Endothelial cell of umbilical vein (primary cell): Measurements from ENCODE around the gene ANXA6.
A peak's percentile ranks its signal among the peaks of the same experiment; 100 is the strongest.

ENCODE experiments used
- EZH2 ChIP-seq: IDR thresholded peaks from 2 replicates; pipeline ENCODE4 v1.6.1; 2012; ENCODE audit warnings: borderline replicate concordance, low read depth, mild to moderate bottlenecking, moderate library complexity, low read length, inconsistent platforms; ENCODE audit not compliant: severe bottlenecking
- FOS ChIP-seq: IDR thresholded peaks from 2 replicates; pipeline ENCODE4 v1.6.1; 2011; ENCODE audit warnings: mild to moderate bottlenecking, low read length, moderate library complexity, borderline replicate concordance; ENCODE audit not compliant: insufficient read depth
- POLR2A ChIP-seq: IDR thresholded peaks from 2 replicates; pipeline ENCODE4 v1.6.1; 2012; ENCODE audit warnings: low read depth, mild to moderate bottlenecking, control low read depth, low read length
- POLR2AphosphoS5 ChIP-seq: IDR thresholded peaks from 2 replicates; pipeline ENCODE4 v1.6.1; 2012; ENCODE audit warnings: low read depth, mild to moderate bottlenecking, control low read depth, low read length, moderate library complexity; ENCODE audit not compliant: insufficient read depth
- TF ChIP-seq, protein P1 (sequence below): IDR thresholded peaks from 2 replicates; pipeline ENCODE4 v1.6.1; 2011; ENCODE audit not compliant: insufficient read depth, insufficient read length
- TF ChIP-seq, protein P2 (sequence below), 2 donors: IDR thresholded peaks; 1 replicate in 1 of 2; 2 replicates in 1 of 2; pipeline ENCODE4 v1.5.1; 2011; ENCODE audit warnings: low read length in 2 of 2, mild to moderate bottlenecking in 2 of 2, moderate library complexity in 2 of 2, control low read depth in 1 of 2, inconsistent platforms in 1 of 2, low read depth in 1 of 2; ENCODE audit not compliant: insufficient read depth in 1 of 2; ENCODE audit errors: extremely low read depth in 1 of 2

GRCh38 chr5:151115272-151115905 is 42.2 kb downstream of the ANXA6 start:
- no peak for TF ChIP-seq POLR2A
- no peak for TF ChIP-seq FOS
- TF ChIP-seq EZH2 = no peak
- TF ChIP-seq, protein P1, sequence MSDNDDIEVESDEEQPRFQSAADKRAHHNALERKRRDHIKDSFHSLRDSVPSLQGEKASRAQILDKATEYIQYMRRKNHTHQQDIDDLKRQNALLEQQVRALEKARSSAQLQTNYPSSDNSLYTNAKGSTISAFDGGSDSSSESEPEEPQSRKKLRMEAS = no peak
- TF ChIP-seq, protein P2, sequence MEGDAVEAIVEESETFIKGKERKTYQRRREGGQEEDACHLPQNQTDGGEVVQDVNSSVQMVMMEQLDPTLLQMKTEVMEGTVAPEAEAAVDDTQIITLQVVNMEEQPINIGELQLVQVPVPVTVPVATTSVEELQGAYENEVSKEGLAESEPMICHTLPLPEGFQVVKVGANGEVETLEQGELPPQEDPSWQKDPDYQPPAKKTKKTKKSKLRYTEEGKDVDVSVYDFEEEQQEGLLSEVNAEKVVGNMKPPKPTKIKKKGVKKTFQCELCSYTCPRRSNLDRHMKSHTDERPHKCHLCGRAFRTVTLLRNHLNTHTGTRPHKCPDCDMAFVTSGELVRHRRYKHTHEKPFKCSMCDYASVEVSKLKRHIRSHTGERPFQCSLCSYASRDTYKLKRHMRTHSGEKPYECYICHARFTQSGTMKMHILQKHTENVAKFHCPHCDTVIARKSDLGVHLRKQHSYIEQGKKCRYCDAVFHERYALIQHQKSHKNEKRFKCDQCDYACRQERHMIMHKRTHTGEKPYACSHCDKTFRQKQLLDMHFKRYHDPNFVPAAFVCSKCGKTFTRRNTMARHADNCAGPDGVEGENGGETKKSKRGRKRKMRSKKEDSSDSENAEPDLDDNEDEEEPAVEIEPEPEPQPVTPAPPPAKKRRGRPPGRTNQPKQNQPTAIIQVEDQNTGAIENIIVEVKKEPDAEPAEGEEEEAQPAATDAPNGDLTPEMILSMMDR (IDR thresholded peaks at IDR 0.05; ENCODE audit: extremely low read depth in 1 of 2, insufficient read depth in 1 of 2, low read depth in 1 of 2, low read length in 2 of 2) = peak; percentile 93 to 94
- TF ChIP-seq POLR2AphosphoS5 = no peak
